ENCODE measurements around the gene EEF1A1. TPM values are rescaled to one million over a fixed set of nuclear protein-coding genes. Genes with fewer than 3 reads are reported as not detected.

Gene EEF1A1
- total RNA-seq, 1 experiment from 2014 or later = 6,057 TPM

DNA sequence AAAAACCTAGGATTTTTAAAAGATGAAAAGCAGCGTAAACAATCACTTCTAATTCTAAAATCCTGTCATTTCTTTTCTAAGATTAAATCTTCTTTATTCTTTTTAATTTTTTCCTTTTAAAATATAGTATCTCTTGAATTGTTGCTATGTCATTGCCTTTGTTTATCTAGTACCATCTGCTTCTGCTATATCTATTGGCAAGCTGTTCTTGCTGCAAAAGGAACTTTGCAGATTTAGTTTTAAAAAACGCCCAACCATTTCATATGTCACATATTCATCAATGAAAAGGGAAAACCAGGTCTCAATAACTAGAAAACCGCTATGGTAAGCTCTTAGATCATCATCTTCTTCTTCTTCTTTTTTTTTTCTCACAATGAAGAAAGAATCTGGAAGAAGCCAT lies 11.5 kb upstream of the EEF1A1 start:
- ChIA-PET CTCF (no interaction called here), POLR2A (ENCODE audit: unreplicated experiment) (no interaction called here)
- Histone ChIP-seq H3K9ac (ENCODE audit: low read length) (no peak overlapping the region), H4K20me1 (ENCODE audit: low read length) (no peaks in the 10 kb centered on the region), H3K4me3 (ENCODE audit: low read length) (no peak overlapping the region), H3F3A (ENCODE audit: low read length, unreplicated experiment) (no peaks in the 10 kb centered on the region), H3K4me1 (ENCODE audit: insufficient read depth, low read length) (no peaks in the 10 kb centered on the region), H3K27me3 (ENCODE audit: low read length) (no peaks in the 10 kb centered on the region), H3K9me2 (replicated peaks; ENCODE audit: low read length) (no peaks in the 10 kb centered on the region), H3K79me2 (ENCODE audit: low read length) (no peaks in the 10 kb centered on the region), H3K9me3 (ENCODE audit: low read length) (no peaks in the 10 kb centered on the region), H2AFZ (ENCODE audit: low read length) (no peak overlapping the region), H3K27ac (ENCODE audit: low read length) (no peak overlapping the region), H3K4me2 (ENCODE audit: low read length) (no peak overlapping the region), H3K36me3 (ENCODE audit: low read depth, low read length) (no peaks in the 10 kb centered on the region)
- ATAC-seq = no peak
- DNase-seq = no peak
- no TSS peak for BruUV-seq (replicated peaks)
- intact Hi-C loops (cut with micrococcal nuclease) = no loop called here
- TF ChIP-seq EZH2phosphoT487 (IDR thresholded peaks at IDR 0.05; ENCODE audit: borderline replicate concordance, low read length) (no peak), EZH2 (IDR thresholded peaks at IDR 0.05; ENCODE audit: low read length, unreplicated experiment) (no peak)
- TF ChIP-seq, protein P1, sequence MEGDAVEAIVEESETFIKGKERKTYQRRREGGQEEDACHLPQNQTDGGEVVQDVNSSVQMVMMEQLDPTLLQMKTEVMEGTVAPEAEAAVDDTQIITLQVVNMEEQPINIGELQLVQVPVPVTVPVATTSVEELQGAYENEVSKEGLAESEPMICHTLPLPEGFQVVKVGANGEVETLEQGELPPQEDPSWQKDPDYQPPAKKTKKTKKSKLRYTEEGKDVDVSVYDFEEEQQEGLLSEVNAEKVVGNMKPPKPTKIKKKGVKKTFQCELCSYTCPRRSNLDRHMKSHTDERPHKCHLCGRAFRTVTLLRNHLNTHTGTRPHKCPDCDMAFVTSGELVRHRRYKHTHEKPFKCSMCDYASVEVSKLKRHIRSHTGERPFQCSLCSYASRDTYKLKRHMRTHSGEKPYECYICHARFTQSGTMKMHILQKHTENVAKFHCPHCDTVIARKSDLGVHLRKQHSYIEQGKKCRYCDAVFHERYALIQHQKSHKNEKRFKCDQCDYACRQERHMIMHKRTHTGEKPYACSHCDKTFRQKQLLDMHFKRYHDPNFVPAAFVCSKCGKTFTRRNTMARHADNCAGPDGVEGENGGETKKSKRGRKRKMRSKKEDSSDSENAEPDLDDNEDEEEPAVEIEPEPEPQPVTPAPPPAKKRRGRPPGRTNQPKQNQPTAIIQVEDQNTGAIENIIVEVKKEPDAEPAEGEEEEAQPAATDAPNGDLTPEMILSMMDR (conservative IDR thresholded peaks at IDR 0.05; ENCODE audit: low read depth, low read length) = no peak

DNA sequence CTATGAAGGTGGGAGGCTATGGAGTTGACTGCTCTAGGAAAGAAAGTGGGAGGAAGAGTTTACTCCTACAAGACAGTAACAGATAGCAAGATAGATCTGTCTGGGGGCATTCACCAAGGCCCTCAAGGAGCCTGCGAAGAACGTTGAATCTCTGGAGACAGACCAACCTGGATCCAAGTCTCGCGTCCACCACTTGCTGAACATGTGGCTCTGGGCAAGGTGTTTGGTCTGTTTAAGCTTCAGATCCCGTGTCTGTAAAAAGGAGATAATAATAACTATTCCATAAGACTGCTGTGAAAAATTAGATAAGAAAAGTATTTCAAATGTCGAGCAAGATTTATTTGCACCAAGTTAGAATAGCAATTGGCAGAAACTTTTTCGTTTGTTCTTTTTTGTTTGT lies 8.1 kb upstream of the EEF1A1 start:
- POLR2A ChIA-PET (ENCODE audit: unreplicated experiment) = no interaction called here
- intact Hi-C loops (cut with micrococcal nuclease) = no loop called here
- peaks cover 4% of the 10 kb centered on the region; the same call in 1 of the 2 replicates for H3K79me2 ChIP-seq (ENCODE audit: low read length)
- no peak for ATAC-seq
- H3K27me3 ChIP-seq (ENCODE audit: low read length) = no peaks in the 10 kb centered on the region
- TF ChIP-seq EZH2 (IDR thresholded peaks at IDR 0.05; ENCODE audit: low read length, unreplicated experiment) (no peak), EZH2phosphoT487 (IDR thresholded peaks at IDR 0.05; ENCODE audit: borderline replicate concordance, low read length) (no peak)
- TF ChIP-seq, protein P1 (conservative IDR thresholded peaks at IDR 0.05; ENCODE audit: low read depth, low read length) = no peak
- no peak for DNase-seq
- H3K36me3 ChIP-seq (ENCODE audit: low read depth, low read length) = no peaks in the 10 kb centered on the region
- no peak overlapping the region for H2AFZ ChIP-seq (ENCODE audit: low read length)
- no TSS peak for BruUV-seq (replicated peaks)
- H3K9me2 ChIP-seq (replicated peaks; ENCODE audit: low read length) = no peaks in the 10 kb centered on the region
- no peaks in the 10 kb centered on the region for H3K9me3 ChIP-seq (ENCODE audit: low read length)
- no peak overlapping the region for H3K4me2 ChIP-seq (ENCODE audit: low read length)
- CTCF ChIA-PET = no interaction called here
- H3F3A ChIP-seq (ENCODE audit: low read length, unreplicated experiment) = no peaks in the 10 kb centered on the region
- peaks cover 5% of the 10 kb centered on the region; the same call in 1 of the 2 replicates for H3K4me1 ChIP-seq (ENCODE audit: insufficient read depth, low read length)
- H3K9ac ChIP-seq (ENCODE audit: low read length) = no peak overlapping the region
- no peak overlapping the region for H3K27ac ChIP-seq (ENCODE audit: low read length)
- H4K20me1 ChIP-seq (ENCODE audit: low read length) = no peaks in the 10 kb centered on the region
- H3K4me3 ChIP-seq (ENCODE audit: low read length) = no peak overlapping the region

DNA sequence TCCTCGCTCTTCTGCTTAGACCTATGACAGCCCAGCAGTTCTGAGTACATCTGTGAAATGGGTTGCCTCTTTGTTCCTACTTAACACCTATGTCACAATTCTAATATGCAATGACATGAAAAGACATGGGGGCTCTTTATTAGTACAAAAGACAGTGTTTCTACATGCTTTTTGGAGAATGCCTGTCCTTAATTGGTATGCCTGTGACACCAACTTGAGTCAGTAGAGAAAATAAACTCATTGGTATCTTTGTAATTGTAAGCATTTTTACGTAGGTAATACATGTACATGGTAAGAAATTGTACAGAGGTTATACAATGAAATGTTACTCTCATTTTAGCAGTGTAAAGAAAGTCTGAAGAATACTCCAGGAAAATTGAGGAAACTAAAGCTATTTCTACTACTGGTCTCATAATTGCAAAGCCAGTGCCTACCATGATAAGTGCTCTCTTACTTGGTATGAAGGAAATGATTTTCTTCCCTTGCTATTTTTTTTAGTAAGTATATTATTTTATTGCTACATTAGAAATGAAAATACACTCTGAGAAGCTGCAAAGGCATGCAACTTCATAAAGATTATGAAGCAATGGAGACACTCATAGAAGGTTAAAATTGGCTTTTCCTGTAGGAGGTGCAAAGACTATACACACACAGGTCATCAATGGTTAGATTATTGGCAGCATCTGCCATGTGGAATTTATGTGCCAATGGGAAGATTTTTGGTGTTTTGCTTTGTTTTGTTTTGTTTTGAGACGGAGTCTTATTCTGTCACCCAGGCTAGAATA lies 4.9 kb upstream of the EEF1A1 start:
- Histone ChIP-seq H3K9me2 (replicated peaks; ENCODE audit: low read length) (no peaks in the 10 kb centered on the region), H4K20me1 (ENCODE audit: low read length) (no peaks in the 10 kb centered on the region), H3F3A (ENCODE audit: low read length, unreplicated experiment) (peaks cover 4% of the 10 kb centered on the region), H3K4me1 (ENCODE audit: insufficient read depth, low read length) (peaks cover 23% of the 10 kb centered on the region), H3K9me3 (ENCODE audit: low read length) (no peaks in the 10 kb centered on the region), H3K27ac (ENCODE audit: low read length) (no peak overlapping the region), H2AFZ (ENCODE audit: low read length) (no peak overlapping the region), H3K4me3 (ENCODE audit: low read length) (no peak overlapping the region), H3K4me2 (ENCODE audit: low read length) (no peak overlapping the region), H3K27me3 (ENCODE audit: low read length) (no peaks in the 10 kb centered on the region), H3K9ac (ENCODE audit: low read length) (no peak overlapping the region), H3K79me2 (ENCODE audit: low read length) (peaks cover 32% of the 10 kb centered on the region), H3K36me3 (ENCODE audit: low read depth, low read length) (peaks cover under 1% of the 10 kb centered on the region)
- intact Hi-C loops (cut with micrococcal nuclease) = no loop called here
- TF ChIP-seq EZH2 (IDR thresholded peaks at IDR 0.05; ENCODE audit: low read length, unreplicated experiment) = no peak
- TF ChIP-seq, protein P1 (conservative IDR thresholded peaks at IDR 0.05; ENCODE audit: low read depth, low read length) = no peak
- no peak for TF ChIP-seq EZH2phosphoT487 (IDR thresholded peaks at IDR 0.05; ENCODE audit: borderline replicate concordance, low read length)
- BruUV-seq (replicated peaks) = no TSS peak
- DNase-seq = no peak
- ChIA-PET CTCF (no interaction called here), POLR2A (ENCODE audit: unreplicated experiment) (no interaction called here)
- ATAC-seq = no peak
